ENCODE data around the gene ZFAND2A. TPM values are rescaled to one million over a fixed set of nuclear protein-coding genes. Genes with fewer than 3 reads are reported as not detected.

ZFAND2A gene
- total RNA-seq, 1 experiment from 2014 or later = 19.1 TPM

DNA sequence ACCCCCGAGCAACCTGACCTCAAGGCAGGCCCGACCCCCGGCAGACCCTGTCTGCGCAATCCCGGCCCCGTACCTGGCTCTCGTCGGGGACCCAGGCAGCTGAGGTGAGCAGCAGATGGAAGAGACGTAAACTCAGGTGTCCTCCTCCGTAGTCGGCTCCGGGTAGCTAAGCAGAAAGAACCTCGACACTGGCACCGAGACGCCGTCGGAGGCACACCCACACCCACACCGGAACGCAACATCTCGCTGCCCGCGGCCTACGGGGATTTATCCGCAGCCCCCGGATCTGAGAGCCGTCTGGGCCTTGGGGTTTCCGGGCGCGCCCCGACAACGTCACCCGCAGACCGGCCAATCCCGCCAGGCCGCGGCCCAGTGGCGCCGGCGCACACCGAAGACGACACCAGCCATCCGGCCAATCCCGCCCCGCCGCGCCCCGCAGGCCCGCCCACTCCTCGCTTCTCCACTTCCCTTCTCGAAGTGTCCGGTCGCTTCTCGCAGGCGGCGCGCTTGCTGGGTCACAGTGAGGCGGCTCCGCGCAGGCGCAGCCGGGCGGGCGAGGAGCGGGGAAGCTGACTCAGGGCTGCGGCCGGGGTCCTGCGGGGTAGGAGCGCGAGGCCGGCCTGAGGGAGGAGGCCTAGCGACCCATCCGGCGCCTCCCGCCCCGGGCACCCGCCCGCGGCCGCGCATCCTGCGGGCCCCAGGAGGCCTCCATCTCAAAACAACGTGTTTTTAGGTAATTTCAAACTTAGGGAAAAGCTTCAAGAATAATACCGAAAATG lies at the start of gene ZFAND2A (continued):
- TF ChIP-seq, protein P1, sequence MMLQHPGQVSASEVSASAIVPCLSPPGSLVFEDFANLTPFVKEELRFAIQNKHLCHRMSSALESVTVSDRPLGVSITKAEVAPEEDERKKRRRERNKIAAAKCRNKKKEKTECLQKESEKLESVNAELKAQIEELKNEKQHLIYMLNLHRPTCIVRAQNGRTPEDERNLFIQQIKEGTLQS (IDR thresholded peaks at IDR 0.05) = no peak
- TF ChIP-seq ZFX (IDR thresholded peaks at IDR 0.05) (peak; percentile 88), EZH2phosphoT487 (IDR thresholded peaks at IDR 0.05; ENCODE audit: borderline replicate concordance) (no peak), EGR1 (IDR thresholded peaks at IDR 0.05; ENCODE audit: low read depth) (peak; percentile 72), FOSL1 (IDR thresholded peaks at IDR 0.05; ENCODE audit: low read depth) (no peak), CEBPB (IDR thresholded peaks at IDR 0.05; ENCODE audit: low read depth) (no peak), SRF (IDR thresholded peaks at IDR 0.05; ENCODE audit: low read depth) (peak; percentile 97), RAD21 (IDR thresholded peaks at IDR 0.05; ENCODE audit: low read depth) (no peak)

DNA sequence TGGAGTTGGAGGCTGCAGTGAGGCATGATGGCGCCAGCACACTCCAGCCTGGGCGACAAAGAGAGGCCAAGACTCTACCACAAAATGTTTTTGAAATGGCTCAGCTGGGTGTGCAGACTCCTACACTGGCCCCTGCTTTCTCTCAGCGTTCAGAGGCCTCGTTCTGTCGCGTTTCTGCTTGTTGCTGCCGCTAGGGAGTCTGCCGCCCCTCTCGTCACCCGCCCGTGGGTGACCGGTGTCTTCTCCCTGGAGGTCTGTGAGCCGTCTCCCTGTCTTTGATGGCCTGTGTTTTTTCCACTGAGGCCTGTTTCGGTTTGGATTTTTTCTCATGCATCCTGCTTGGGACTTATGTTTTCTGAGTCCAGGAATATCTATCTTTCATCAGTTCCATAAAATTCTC lies 49.1 kb upstream of the ZFAND2A start:
- ChIA-PET POLR2A (no interaction called here), RAD21 (ENCODE audit: low non-redundant PET in 1 of 2, low total read pairs in 2 of 2, uncharacterized antibody in 2 of 2, unreplicated experiment in 2 of 2) (no interaction called here), CTCF (no interaction called here)
- intact Hi-C loops (cut with micrococcal nuclease) = no loop called here
- ATAC-seq (no peak), DNase-seq (ENCODE audit: low read depth, low spot score) (no peak)
- H3K27ac ChIP-seq (ENCODE audit: low read depth, low read length) = no peak overlapping the region
- H3K79me2 ChIP-seq (ENCODE audit: insufficient read depth, low read length) = no peaks in the 10 kb centered on the region
- H4K20me1 ChIP-seq (ENCODE audit: insufficient read depth) = no peaks in the 10 kb centered on the region
- TF ChIP-seq SIN3A (IDR thresholded peaks at IDR 0.05; ENCODE audit: low read depth) = no peak
- TF ChIP-seq POLR2AphosphoS5 (IDR thresholded peaks at IDR 0.05; ENCODE audit: low read depth, low read length) = no peak
- no peak for TF ChIP-seq JUND (IDR thresholded peaks at IDR 0.05)
- TF ChIP-seq, protein P2, sequence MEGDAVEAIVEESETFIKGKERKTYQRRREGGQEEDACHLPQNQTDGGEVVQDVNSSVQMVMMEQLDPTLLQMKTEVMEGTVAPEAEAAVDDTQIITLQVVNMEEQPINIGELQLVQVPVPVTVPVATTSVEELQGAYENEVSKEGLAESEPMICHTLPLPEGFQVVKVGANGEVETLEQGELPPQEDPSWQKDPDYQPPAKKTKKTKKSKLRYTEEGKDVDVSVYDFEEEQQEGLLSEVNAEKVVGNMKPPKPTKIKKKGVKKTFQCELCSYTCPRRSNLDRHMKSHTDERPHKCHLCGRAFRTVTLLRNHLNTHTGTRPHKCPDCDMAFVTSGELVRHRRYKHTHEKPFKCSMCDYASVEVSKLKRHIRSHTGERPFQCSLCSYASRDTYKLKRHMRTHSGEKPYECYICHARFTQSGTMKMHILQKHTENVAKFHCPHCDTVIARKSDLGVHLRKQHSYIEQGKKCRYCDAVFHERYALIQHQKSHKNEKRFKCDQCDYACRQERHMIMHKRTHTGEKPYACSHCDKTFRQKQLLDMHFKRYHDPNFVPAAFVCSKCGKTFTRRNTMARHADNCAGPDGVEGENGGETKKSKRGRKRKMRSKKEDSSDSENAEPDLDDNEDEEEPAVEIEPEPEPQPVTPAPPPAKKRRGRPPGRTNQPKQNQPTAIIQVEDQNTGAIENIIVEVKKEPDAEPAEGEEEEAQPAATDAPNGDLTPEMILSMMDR (IDR thresholded peaks at IDR 0.05 in 2 of 3, conservative IDR thresholded peaks at IDR 0.05 in 1 of 3; ENCODE audit: borderline replicate concordance in 1 of 3, insufficient read depth in 1 of 3, low read depth in 2 of 3, low read length in 2 of 3) = no peak
- TF ChIP-seq EZH2phosphoT487 (IDR thresholded peaks at IDR 0.05; ENCODE audit: borderline replicate concordance) = no peak
- no peak for TF ChIP-seq ZNF274 (IDR thresholded peaks at IDR 0.05; ENCODE audit: low read depth, low read length)
- TF ChIP-seq SRF (IDR thresholded peaks at IDR 0.05; ENCODE audit: low read depth) = no peak
- no peak for TF ChIP-seq POLR2A (IDR thresholded peaks at IDR 0.05; ENCODE audit: borderline replicate concordance, extremely low read depth, insufficient read depth, insufficient read length)
- TF ChIP-seq, protein P3, sequence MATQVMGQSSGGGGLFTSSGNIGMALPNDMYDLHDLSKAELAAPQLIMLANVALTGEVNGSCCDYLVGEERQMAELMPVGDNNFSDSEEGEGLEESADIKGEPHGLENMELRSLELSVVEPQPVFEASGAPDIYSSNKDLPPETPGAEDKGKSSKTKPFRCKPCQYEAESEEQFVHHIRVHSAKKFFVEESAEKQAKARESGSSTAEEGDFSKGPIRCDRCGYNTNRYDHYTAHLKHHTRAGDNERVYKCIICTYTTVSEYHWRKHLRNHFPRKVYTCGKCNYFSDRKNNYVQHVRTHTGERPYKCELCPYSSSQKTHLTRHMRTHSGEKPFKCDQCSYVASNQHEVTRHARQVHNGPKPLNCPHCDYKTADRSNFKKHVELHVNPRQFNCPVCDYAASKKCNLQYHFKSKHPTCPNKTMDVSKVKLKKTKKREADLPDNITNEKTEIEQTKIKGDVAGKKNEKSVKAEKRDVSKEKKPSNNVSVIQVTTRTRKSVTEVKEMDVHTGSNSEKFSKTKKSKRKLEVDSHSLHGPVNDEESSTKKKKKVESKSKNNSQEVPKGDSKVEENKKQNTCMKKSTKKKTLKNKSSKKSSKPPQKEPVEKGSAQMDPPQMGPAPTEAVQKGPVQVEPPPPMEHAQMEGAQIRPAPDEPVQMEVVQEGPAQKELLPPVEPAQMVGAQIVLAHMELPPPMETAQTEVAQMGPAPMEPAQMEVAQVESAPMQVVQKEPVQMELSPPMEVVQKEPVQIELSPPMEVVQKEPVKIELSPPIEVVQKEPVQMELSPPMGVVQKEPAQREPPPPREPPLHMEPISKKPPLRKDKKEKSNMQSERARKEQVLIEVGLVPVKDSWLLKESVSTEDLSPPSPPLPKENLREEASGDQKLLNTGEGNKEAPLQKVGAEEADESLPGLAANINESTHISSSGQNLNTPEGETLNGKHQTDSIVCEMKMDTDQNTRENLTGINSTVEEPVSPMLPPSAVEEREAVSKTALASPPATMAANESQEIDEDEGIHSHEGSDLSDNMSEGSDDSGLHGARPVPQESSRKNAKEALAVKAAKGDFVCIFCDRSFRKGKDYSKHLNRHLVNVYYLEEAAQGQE (IDR thresholded peaks at IDR 0.05; ENCODE audit: low read depth) = no peak
- TF ChIP-seq, protein P4, sequence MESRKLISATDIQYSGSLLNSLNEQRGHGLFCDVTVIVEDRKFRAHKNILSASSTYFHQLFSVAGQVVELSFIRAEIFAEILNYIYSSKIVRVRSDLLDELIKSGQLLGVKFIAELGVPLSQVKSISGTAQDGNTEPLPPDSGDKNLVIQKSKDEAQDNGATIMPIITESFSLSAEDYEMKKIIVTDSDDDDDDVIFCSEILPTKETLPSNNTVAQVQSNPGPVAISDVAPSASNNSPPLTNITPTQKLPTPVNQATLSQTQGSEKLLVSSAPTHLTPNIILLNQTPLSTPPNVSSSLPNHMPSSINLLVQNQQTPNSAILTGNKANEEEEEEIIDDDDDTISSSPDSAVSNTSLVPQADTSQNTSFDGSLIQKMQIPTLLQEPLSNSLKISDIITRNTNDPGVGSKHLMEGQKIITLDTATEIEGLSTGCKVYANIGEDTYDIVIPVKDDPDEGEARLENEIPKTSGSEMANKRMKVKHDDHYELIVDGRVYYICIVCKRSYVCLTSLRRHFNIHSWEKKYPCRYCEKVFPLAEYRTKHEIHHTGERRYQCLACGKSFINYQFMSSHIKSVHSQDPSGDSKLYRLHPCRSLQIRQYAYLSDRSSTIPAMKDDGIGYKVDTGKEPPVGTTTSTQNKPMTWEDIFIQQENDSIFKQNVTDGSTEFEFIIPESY (IDR thresholded peaks at IDR 0.05; ENCODE audit: extremely low read depth, insufficient replicate concordance, low read length) = no peak
- H3K4me2 ChIP-seq (ENCODE audit: low read length) = no peak overlapping the region
- no TSS peak for BruUV-seq (replicated peaks)
- no peak overlapping the region for H2AFZ ChIP-seq (ENCODE audit: low read depth, low read length, poor library complexity, severe bottlenecking)
- no peak overlapping the region for H3K4me3 ChIP-seq (replicated peaks in 1 of 2; ENCODE audit: low read depth in 1 of 2, low read length in 2 of 2)
- no peak overlapping the region for H3K9ac ChIP-seq (ENCODE audit: low read length)
- H3K9me3 ChIP-seq (ENCODE audit: control insufficient read depth in 1 of 2, insufficient read depth in 1 of 2, low read depth in 1 of 2, low read length in 2 of 2) = no peaks in the 10 kb centered on the region
- H3K36me3 ChIP-seq (ENCODE audit: control insufficient read depth in 1 of 2, insufficient read depth in 2 of 2, low read length in 2 of 2) = no peaks in the 10 kb centered on the region
- H3K9me2 ChIP-seq (ENCODE audit: insufficient read depth) = no peaks in the 10 kb centered on the region
- no peaks in the 10 kb centered on the region for H3K4me1 ChIP-seq (ENCODE audit: control insufficient read depth in 1 of 2, insufficient read depth in 2 of 2, low read length in 2 of 2)
- no peaks in the 10 kb centered on the region for H3K27me3 ChIP-seq (ENCODE audit: insufficient read depth, low read length)

Measured in HCT116 (cell line).